Measurements from ENCODE around the gene NEK2.
"Not testable (repeated sequence)": the region's sequence is repeated elsewhere in the genome, so short reads cannot be mapped to it uniquely, and the experiment has no call there.

The NEK2 gene

GRCh38 chr1:211648336-211648735 is 27.1 kb downstream of the NEK2 start:
- no peak for DNase-seq

GRCh38 chr1:211647711-211648121 is 27.7 kb downstream of the NEK2 start:
- DNase-seq: no peak

- DNase-seq: no peak
Measured at GRCh38 chr1:211646566-211646965, 28.9 kb downstream of the NEK2 start.

- not testable (repeated sequence) for DNase-seq
Measured at GRCh38 chr1:211645601-211646000, 29.8 kb downstream of the NEK2 start.

- DNase-seq: no peak
Measured at GRCh38 chr1:211644653-211645052, 30.8 kb downstream of the NEK2 start.

- no peak for DNase-seq
Measured at GRCh38 chr1:211643324-211644212, 31.9 kb downstream of the NEK2 start.

GRCh38 chr1:211642870-211643269 is 32.6 kb downstream of the NEK2 start:
- DNase-seq: no peak

- no peak for DNase-seq
Measured at GRCh38 chr1:211641942-211642341, 33.5 kb downstream of the NEK2 start.

GRCh38 chr1:211641044-211641800 is 34.2 kb downstream of the NEK2 start:
- DNase-seq: no peak

- no peak for DNase-seq
Measured at GRCh38 chr1:211640301-211640630, 35.2 kb downstream of the NEK2 start.

GRCh38 chr1:211639475-211640300 is 35.7 kb downstream of the NEK2 start:
- DNase-seq: no peak

- no peak for DNase-seq
Measured at GRCh38 chr1:211638689-211639101, 36.7 kb downstream of the NEK2 start.

GRCh38 chr1:211638246-211638645 is 37.2 kb downstream of the NEK2 start:
- DNase-seq: no peak

GRCh38 chr1:211637066-211637465 is 38.4 kb downstream of the NEK2 start:
- no peak for DNase-seq

- DNase-seq: not testable (repeated sequence)
Measured at GRCh38 chr1:211636575-211637029, 38.8 kb downstream of the NEK2 start.

GRCh38 chr1:211635597-211636205 is 39.7 kb downstream of the NEK2 start:
- no peak for DNase-seq

GRCh38 chr1:211634931-211635330 is 40.5 kb downstream of the NEK2 start:
- DNase-seq: no peak

GRCh38 chr1:211634461-211634860 is 41.0 kb downstream of the NEK2 start:
- no peak for DNase-seq

- no peak for DNase-seq
Measured at GRCh38 chr1:211633524-211633846, 41.9 kb downstream of the NEK2 start.

GRCh38 chr1:211632808-211633523 is 42.5 kb downstream of the NEK2 start:
- DNase-seq: peak; percentile 59

- peak; percentile 50 for DNase-seq
Measured at GRCh38 chr1:211632117-211632807, 43.2 kb downstream of the NEK2 start.
